ENCODE data around the gene ZMAT3.
"Not testable (repeated sequence)": the region's sequence is repeated elsewhere in the genome, so short reads cannot be mapped to it uniquely, and the experiment has no call there.

DNA sequence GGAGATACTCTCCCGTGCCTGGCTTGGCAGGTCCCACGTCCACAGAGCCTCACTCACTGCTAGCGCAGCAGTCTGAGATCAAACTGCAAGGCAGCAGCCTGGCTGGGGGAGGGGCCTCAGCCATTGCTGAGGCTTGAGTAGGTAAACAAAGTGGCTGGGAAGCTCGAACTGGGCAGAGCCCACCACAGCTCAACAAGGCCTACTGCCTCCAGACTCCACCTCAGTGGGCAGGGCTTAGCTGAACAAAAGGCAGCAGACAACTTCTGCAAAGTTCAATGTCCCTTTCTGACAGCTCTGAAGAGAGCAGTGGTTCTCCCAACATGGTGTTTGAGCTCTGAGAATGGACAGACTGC is 32.7 kb downstream of the ZMAT3 start:
- not testable (repeated sequence) for TF ChIP-seq GABPA (IDR thresholded peaks at IDR 0.05 in 1 of 2, conservative IDR thresholded peaks at IDR 0.05 in 1 of 2); RAD21 (IDR thresholded peaks at IDR 0.05); YY1 (IDR thresholded peaks at IDR 0.05); RXRA (IDR thresholded peaks at IDR 0.05); FOXA1 (IDR thresholded peaks at IDR 0.05)
- TF ChIP-seq, protein P1, sequence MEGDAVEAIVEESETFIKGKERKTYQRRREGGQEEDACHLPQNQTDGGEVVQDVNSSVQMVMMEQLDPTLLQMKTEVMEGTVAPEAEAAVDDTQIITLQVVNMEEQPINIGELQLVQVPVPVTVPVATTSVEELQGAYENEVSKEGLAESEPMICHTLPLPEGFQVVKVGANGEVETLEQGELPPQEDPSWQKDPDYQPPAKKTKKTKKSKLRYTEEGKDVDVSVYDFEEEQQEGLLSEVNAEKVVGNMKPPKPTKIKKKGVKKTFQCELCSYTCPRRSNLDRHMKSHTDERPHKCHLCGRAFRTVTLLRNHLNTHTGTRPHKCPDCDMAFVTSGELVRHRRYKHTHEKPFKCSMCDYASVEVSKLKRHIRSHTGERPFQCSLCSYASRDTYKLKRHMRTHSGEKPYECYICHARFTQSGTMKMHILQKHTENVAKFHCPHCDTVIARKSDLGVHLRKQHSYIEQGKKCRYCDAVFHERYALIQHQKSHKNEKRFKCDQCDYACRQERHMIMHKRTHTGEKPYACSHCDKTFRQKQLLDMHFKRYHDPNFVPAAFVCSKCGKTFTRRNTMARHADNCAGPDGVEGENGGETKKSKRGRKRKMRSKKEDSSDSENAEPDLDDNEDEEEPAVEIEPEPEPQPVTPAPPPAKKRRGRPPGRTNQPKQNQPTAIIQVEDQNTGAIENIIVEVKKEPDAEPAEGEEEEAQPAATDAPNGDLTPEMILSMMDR (IDR thresholded peaks at IDR 0.05; ENCODE audit: low read depth, low read length, missing input control) = not testable (repeated sequence)
- TF ChIP-seq, protein P2, sequence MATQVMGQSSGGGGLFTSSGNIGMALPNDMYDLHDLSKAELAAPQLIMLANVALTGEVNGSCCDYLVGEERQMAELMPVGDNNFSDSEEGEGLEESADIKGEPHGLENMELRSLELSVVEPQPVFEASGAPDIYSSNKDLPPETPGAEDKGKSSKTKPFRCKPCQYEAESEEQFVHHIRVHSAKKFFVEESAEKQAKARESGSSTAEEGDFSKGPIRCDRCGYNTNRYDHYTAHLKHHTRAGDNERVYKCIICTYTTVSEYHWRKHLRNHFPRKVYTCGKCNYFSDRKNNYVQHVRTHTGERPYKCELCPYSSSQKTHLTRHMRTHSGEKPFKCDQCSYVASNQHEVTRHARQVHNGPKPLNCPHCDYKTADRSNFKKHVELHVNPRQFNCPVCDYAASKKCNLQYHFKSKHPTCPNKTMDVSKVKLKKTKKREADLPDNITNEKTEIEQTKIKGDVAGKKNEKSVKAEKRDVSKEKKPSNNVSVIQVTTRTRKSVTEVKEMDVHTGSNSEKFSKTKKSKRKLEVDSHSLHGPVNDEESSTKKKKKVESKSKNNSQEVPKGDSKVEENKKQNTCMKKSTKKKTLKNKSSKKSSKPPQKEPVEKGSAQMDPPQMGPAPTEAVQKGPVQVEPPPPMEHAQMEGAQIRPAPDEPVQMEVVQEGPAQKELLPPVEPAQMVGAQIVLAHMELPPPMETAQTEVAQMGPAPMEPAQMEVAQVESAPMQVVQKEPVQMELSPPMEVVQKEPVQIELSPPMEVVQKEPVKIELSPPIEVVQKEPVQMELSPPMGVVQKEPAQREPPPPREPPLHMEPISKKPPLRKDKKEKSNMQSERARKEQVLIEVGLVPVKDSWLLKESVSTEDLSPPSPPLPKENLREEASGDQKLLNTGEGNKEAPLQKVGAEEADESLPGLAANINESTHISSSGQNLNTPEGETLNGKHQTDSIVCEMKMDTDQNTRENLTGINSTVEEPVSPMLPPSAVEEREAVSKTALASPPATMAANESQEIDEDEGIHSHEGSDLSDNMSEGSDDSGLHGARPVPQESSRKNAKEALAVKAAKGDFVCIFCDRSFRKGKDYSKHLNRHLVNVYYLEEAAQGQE (IDR thresholded peaks at IDR 0.05) = not testable (repeated sequence)
- TF ChIP-seq, protein P3, sequence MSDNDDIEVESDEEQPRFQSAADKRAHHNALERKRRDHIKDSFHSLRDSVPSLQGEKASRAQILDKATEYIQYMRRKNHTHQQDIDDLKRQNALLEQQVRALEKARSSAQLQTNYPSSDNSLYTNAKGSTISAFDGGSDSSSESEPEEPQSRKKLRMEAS (IDR thresholded peaks at IDR 0.05) = not testable (repeated sequence)
- TF ChIP-seq, protein P4, sequence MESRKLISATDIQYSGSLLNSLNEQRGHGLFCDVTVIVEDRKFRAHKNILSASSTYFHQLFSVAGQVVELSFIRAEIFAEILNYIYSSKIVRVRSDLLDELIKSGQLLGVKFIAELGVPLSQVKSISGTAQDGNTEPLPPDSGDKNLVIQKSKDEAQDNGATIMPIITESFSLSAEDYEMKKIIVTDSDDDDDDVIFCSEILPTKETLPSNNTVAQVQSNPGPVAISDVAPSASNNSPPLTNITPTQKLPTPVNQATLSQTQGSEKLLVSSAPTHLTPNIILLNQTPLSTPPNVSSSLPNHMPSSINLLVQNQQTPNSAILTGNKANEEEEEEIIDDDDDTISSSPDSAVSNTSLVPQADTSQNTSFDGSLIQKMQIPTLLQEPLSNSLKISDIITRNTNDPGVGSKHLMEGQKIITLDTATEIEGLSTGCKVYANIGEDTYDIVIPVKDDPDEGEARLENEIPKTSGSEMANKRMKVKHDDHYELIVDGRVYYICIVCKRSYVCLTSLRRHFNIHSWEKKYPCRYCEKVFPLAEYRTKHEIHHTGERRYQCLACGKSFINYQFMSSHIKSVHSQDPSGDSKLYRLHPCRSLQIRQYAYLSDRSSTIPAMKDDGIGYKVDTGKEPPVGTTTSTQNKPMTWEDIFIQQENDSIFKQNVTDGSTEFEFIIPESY (IDR thresholded peaks at IDR 0.05) = not testable (repeated sequence)

Measured in liver (tissue), 3 donors.